Karpas-422 (cell line): ENCODE data around the gene METRNL. TPM values are rescaled to one million over a fixed set of nuclear protein-coding genes. Genes with fewer than 3 reads are reported as not detected.
"Not testable (repeated sequence)": the region's sequence is repeated elsewhere in the genome, so short reads cannot be mapped to it uniquely, and the experiment has no call there.

Experiments
- DNase-seq: peaks from one replicate; pipeline ENCODE4 v3.0.0-alpha.2; 2015
- H2AFZ ChIP-seq: fragments of 200-600 bp; sonication (generic); 2 replicates; pipeline ENCODE4 v1.6.1; 2014; ENCODE audit warnings: antibody characterized with exemption, low read length, mixed read lengths
- H3K27ac ChIP-seq: fragments of 200-600 bp; sonication (generic); 2 replicates; pipeline ENCODE4 v1.5.1; 2014; ENCODE audit warnings: mild to moderate bottlenecking, low read length, moderate library complexity
- H3K27me3 ChIP-seq: fragments of 200-600 bp; sonication (generic); 2 replicates; pipeline ENCODE4 v1.6.1; 2014; ENCODE audit warnings: low read length, mixed read lengths
- H3K36me3 ChIP-seq: fragments of 200-600 bp; sonication (generic); 2 replicates; pipeline ENCODE4 v1.6.1; 2014; ENCODE audit warnings: low read length, mixed read lengths; ENCODE audit not compliant: insufficient read depth
- H3K4me1 ChIP-seq: fragments of 200-600 bp; sonication (generic); 2 replicates; pipeline ENCODE4 v1.6.1; 2014; ENCODE audit warnings: mild to moderate bottlenecking, low read length, mixed read lengths
- H3K4me2 ChIP-seq: fragments of 200-600 bp; sonication (generic); 2 replicates; pipeline ENCODE4 v1.6.1; 2014; ENCODE audit warnings: low read length, low read depth, mild to moderate bottlenecking; ENCODE audit not compliant: poor library complexity, severe bottlenecking
- H3K4me3 ChIP-seq: fragments of 200-600 bp; sonication (generic); 2 replicates; pipeline ENCODE4 v1.5.1; 2014; ENCODE audit warnings: mild to moderate bottlenecking, antibody characterized with exemption, low read length, mixed read lengths
- H3K79me2 ChIP-seq: fragments of 200-600 bp; sonication (generic); 2 replicates; pipeline ENCODE4 v1.6.1; 2014; ENCODE audit warnings: mild to moderate bottlenecking, low read length, mixed read lengths
- H3K9ac ChIP-seq: fragments of 200-600 bp; sonication (generic); 2 replicates; pipeline ENCODE4 v1.6.0; 2014; ENCODE audit warnings: low read length
- H3K9me2 ChIP-seq: fragments of 200-600 bp; sonication (generic), shearing (Covaris generic); replicated peaks from 2 replicates; pipeline ENCODE4 v1.6.0; 2014; ENCODE audit warnings: mild to moderate bottlenecking, low read length, moderate library complexity; ENCODE audit not compliant: insufficient read depth
- H3K9me3 ChIP-seq: fragments of 300-700, 200-600 bp; sonication (generic); 2 replicates; pipeline ENCODE4 v1.6.1; 2014; ENCODE audit warnings: low read length, mixed read lengths
- H4K20me1 ChIP-seq: fragments of 200-600 bp; sonication (generic); 2 replicates; pipeline ENCODE4 v1.6.1; 2014; ENCODE audit warnings: mild to moderate bottlenecking, antibody characterized with exemption, low read length, low read depth; ENCODE audit not compliant: insufficient read depth
- total RNA-seq: library from RNA; depleted of rRNA; stranded (reverse); fragments of >200 nt; shearing (Covaris generic); gene quantifications from 2 replicates; pipeline ENCODE4 v1.2.3, GENCODE V29; 2014; ENCODE audit warnings: low replicate concordance

Gene METRNL
- total RNA-seq, 1 experiment from 2014 or later = 2.4 TPM

- no peaks in the 10 kb centered on the region for H3K27me3 ChIP-seq
- H3K4me2 ChIP-seq = no peak overlapping the region
- H2AFZ ChIP-seq = no peak overlapping the region
- peaks cover 3% of the 10 kb centered on the region; the same call in 1 of the 2 replicates for H3K9me3 ChIP-seq
- DNase-seq = no peak
- H3K9ac ChIP-seq = no peak overlapping the region
- H3K4me3 ChIP-seq = no peak overlapping the region
- no peaks in the 10 kb centered on the region for H3K79me2 ChIP-seq
- H4K20me1 ChIP-seq = no peaks in the 10 kb centered on the region
- H3K27ac ChIP-seq = no peak overlapping the region
- H3K9me2 ChIP-seq = no peaks in the 10 kb centered on the region
- no peaks in the 10 kb centered on the region for H3K4me1 ChIP-seq
- H3K36me3 ChIP-seq = peaks cover 24% of the 10 kb centered on the region
These were observed 42.7 kb upstream of the METRNL start for GRCh38 chr17:83036666-83037065.

GRCh38 chr17:83037084-83037873 lies 42.1 kb upstream of the METRNL start:
- Histone ChIP-seq H3K9me2 (no peaks in the 10 kb centered on the region), H3K27me3 (no peaks in the 10 kb centered on the region), H3K4me3 (no peak overlapping the region), H3K79me2 (no peaks in the 10 kb centered on the region), H2AFZ (no peak overlapping the region), H3K27ac (no peak overlapping the region), H3K36me3 (peaks cover 30% of the 10 kb centered on the region), H3K4me2 (no peak overlapping the region), H3K4me1 (no peaks in the 10 kb centered on the region), H4K20me1 (no peaks in the 10 kb centered on the region), H3K9ac (no peak overlapping the region), H3K9me3 (peaks cover 6% of the 10 kb centered on the region; the same call in 1 of the 2 replicates)
- DNase-seq = no peak

- Histone ChIP-seq H3K4me2 (no peak overlapping the region), H3K27ac (no peak overlapping the region), H3K9me3 (peaks cover 10% of the 10 kb centered on the region; the same call in 1 of the 2 replicates), H2AFZ (no peak overlapping the region), H3K9ac (no peak overlapping the region), H3K9me2 (no peaks in the 10 kb centered on the region), H4K20me1 (no peaks in the 10 kb centered on the region), H3K79me2 (no peaks in the 10 kb centered on the region), H3K4me3 (no peak overlapping the region), H3K27me3 (no peaks in the 10 kb centered on the region), H3K4me1 (no peaks in the 10 kb centered on the region), H3K36me3 (peaks cover 36% of the 10 kb centered on the region)
- DNase-seq = no peak
These were observed 41.6 kb upstream of the METRNL start for GRCh38 chr17:83037874-83038165.

DNA sequence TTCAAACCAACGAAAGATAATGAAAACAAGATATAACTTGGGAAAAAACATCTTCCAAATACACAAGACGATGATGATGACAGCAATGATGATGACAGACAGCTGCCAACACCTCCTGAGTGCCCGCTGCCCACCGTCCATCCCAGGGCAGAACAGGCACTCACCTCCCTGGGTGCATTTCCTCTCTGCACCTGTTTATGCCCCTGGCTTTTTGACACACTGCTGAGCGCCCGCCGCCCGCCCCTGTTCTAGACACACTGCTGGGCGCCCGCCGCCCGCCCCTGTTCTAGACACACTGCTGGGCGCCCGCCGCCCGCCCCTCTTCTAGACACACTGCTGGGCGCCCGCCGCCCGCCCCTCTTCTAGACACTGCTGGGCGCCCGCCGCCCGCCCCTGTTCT lies 40.4 kb upstream of the METRNL start:
- H3K27me3 ChIP-seq, H3K4me3 ChIP-seq, H3K79me2 ChIP-seq: not testable (repeated sequence)

DNA sequence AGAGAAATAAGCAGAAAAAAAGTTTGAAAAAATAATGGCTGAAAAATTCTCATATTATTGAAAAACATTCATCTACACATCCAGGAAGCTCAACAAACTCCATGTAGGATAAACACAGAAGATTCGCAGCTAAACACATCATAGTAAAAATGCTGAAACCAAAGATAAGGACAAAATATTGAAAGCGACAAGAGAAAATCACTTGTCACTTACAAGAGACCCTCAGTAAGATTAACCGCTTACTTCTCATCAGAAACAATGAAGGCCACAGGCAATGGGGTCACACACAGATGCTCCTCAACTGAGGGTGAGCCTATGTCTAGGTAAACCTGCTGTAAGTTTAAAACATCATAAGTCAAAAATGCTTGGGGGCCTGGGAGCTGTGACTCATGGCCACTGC lies 38.1 kb upstream of the METRNL start:
- no peak overlapping the region for H3K9ac ChIP-seq
- no peaks in the 10 kb centered on the region for H4K20me1 ChIP-seq
- H3K36me3 ChIP-seq = peaks cover 35% of the 10 kb centered on the region
- H3K27me3 ChIP-seq = no peaks in the 10 kb centered on the region
- H3K27ac ChIP-seq = no peak overlapping the region
- H3K4me3 ChIP-seq = no peak overlapping the region
- no peak overlapping the region for H3K4me2 ChIP-seq
- DNase-seq = no peak
- H3K9me2 ChIP-seq = no peaks in the 10 kb centered on the region
- H3K79me2 ChIP-seq = no peaks in the 10 kb centered on the region
- H3K4me1 ChIP-seq = no peaks in the 10 kb centered on the region
- no peak overlapping the region for H2AFZ ChIP-seq
- H3K9me3 ChIP-seq = peaks cover 13% of the 10 kb centered on the region

More for the DNA sequence above, 40.4 kb upstream of the METRNL start:
- H3K4me1 ChIP-seq, H3K27ac ChIP-seq, H3K9ac ChIP-seq, H3K9me2 ChIP-seq, H4K20me1 ChIP-seq, H3K4me2 ChIP-seq, H2AFZ ChIP-seq, DNase-seq: not testable (repeated sequence)
- peaks cover 13% of the 10 kb centered on the region for H3K9me3 ChIP-seq
- peaks cover 42% of the 10 kb centered on the region for H3K36me3 ChIP-seq

DNA sequence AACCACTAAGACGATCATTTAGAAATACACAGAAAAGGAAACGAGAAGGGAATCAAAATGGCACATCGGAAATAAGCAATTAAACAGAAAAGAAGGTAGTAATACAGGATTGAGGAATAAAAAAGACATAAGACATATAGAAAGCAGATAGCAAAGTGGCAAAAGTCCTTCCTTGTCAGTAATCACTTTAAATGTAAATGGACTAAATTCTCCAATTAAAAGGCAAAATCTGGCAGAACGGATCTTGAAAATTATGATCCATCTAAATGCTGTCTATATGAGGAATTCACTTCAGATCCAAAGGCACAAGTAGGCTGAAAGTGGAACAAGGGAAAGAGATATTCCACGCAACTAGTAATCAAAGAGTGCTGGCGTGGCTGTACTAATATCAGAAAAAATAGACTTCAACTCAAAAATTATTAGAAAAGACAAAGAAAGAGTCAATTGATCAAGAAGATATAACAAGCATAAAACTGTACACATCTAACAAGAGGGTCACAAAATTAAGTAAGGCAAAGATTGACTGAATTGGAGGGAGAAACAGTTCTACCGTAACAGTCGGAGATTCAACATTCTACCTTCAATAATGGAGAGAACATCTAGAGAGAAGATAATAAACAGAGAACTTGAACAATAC lies 36.8 kb upstream of the METRNL start:
- Histone ChIP-seq H3K9me3 (peaks cover 19% of the 10 kb centered on the region), H3K27me3 (no peaks in the 10 kb centered on the region), H3K79me2 (no peaks in the 10 kb centered on the region), H3K4me2 (no peak overlapping the region), H3K9ac (no peak overlapping the region), H3K27ac (no peak overlapping the region), H2AFZ (no peak overlapping the region), H4K20me1 (no peaks in the 10 kb centered on the region), H3K9me2 (no peaks in the 10 kb centered on the region), H3K4me3 (no peak overlapping the region), H3K4me1 (no peaks in the 10 kb centered on the region), H3K36me3 (peaks cover 43% of the 10 kb centered on the region)
- DNase-seq = no peak

DNA sequence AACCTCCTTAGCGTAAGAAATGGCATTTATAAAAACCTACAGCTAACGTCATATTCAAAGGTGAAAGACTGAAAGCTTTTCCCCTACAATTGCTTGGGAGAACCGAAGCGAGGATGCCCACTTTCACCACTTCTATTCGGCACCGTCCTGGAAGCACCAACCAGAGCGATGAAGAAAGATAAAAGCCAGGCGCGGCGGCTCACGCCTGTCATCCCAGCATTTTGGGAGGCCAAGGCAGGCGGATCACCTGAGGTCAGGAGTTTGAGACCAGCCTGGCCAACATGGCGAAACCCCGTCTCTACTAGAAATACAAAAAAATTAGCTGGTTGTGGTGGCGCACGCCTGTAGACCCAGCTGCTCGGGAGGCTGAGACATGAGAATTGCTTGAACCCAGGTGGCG lies 34.9 kb upstream of the METRNL start:
- not testable (repeated sequence) for H3K9me2 ChIP-seq, H3K4me1 ChIP-seq, H4K20me1 ChIP-seq, H3K27ac ChIP-seq, DNase-seq, H3K4me3 ChIP-seq, H3K79me2 ChIP-seq, H3K9ac ChIP-seq, H2AFZ ChIP-seq, H3K27me3 ChIP-seq, H3K4me2 ChIP-seq
- Histone ChIP-seq H3K36me3 (peaks cover 43% of the 10 kb centered on the region), H3K9me3 (peaks cover 19% of the 10 kb centered on the region)

GRCh38 chr17:83046448-83047181 lies 32.8 kb upstream of the METRNL start:
- Histone ChIP-seq H3K79me2 (no peaks in the 10 kb centered on the region), H3K4me1 (peaks cover 3% of the 10 kb centered on the region), H4K20me1 (no peaks in the 10 kb centered on the region), H3K36me3 (peaks cover 31% of the 10 kb centered on the region), H3K4me3 (no peak overlapping the region), H3K9me3 (peaks cover 16% of the 10 kb centered on the region), H3K27ac (no peak overlapping the region), H3K4me2 (no peak overlapping the region), H3K27me3 (no peaks in the 10 kb centered on the region), H3K9me2 (no peaks in the 10 kb centered on the region), H2AFZ (no peak overlapping the region), H3K9ac (no peak overlapping the region)
- no peak for DNase-seq
